Astrocyte (in vitro differentiated cells and primary cell): ENCODE measurements around the gene NTM. TPM values are rescaled to one million over a fixed set of nuclear protein-coding genes. Genes with fewer than 3 reads are reported as not detected.
A peak's percentile ranks its signal among the peaks of the same experiment; 100 is the strongest.

Source experiments
- DNase-seq: peaks from one replicate; pipeline ENCODE4 v3.0.0-alpha.2; 2010; ENCODE audit warnings: low read depth
- FAIRE-seq: peaks from 2 replicates; lab custom pipeline; 2011; peaks lifted over from hg19 to GRCh38; lab: Jason Lieb, UNC
- H2AFZ ChIP-seq: 2 replicates; pipeline ENCODE4 v1.6.0; 2012; ENCODE audit warnings: low read depth, low read length, inconsistent platforms
- H3K27ac ChIP-seq: 2 replicates; pipeline ENCODE4 v1.5.1; 2011; ENCODE audit warnings: low read depth, low read length, inconsistent platforms
- H3K27me3 ChIP-seq: 2 replicates; pipeline ENCODE4 v1.6.0; 2011; ENCODE audit warnings: low read length, inconsistent platforms; ENCODE audit not compliant: insufficient read depth
- H3K36me3 ChIP-seq: 2 replicates; pipeline ENCODE4 v1.5.1; 2011; ENCODE audit warnings: low read length, inconsistent platforms; ENCODE audit not compliant: insufficient read depth
- H3K4me1 ChIP-seq: 2 replicates; pipeline ENCODE4 v1.5.1; 2011; ENCODE audit warnings: low read length, inconsistent platforms; ENCODE audit not compliant: insufficient read depth
- H3K4me2 ChIP-seq: 2 replicates; pipeline ENCODE4 v1.6.0; 2012; ENCODE audit warnings: low read length, inconsistent platforms
- H3K4me3 ChIP-seq: 2 replicates; pipeline ENCODE4 v1.5.1; 2011; ENCODE audit warnings: low read depth, mild to moderate bottlenecking, low read length, inconsistent platforms; ENCODE audit not compliant: insufficient read depth
- H3K79me2 ChIP-seq: 2 replicates; pipeline ENCODE4 v1.6.0; 2012; ENCODE audit warnings: mild to moderate bottlenecking, low read length, inconsistent platforms; ENCODE audit not compliant: insufficient read depth
- H3K9ac ChIP-seq: 2 replicates; pipeline ENCODE4 v1.6.0; 2012; ENCODE audit warnings: mild to moderate bottlenecking, low read length, inconsistent platforms
- H3K9me3 ChIP-seq: 2 replicates; pipeline ENCODE4 v1.5.1; 2012; ENCODE audit warnings: low read depth, mild to moderate bottlenecking, low read length, inconsistent platforms; ENCODE audit not compliant: insufficient read depth
- H4K20me1 ChIP-seq: 2 replicates; pipeline ENCODE4 v1.6.0; 2012; ENCODE audit warnings: low read length, inconsistent platforms; ENCODE audit not compliant: insufficient read depth
- H3K27ac Mint-ChIP-seq: one replicate; pipeline ENCODE4 v1.8.0; 2021; ENCODE audit warnings: mild to moderate bottlenecking, mixed read lengths; ENCODE audit not compliant: unreplicated experiment
- H3K27me3 Mint-ChIP-seq: one replicate; pipeline ENCODE4 v1.8.0; 2021; ENCODE audit warnings: low read depth, mixed read lengths; ENCODE audit not compliant: unreplicated experiment
- H3K36me3 Mint-ChIP-seq: one replicate; pipeline ENCODE4 v1.8.0; 2021; ENCODE audit warnings: low read depth, mixed read lengths; ENCODE audit not compliant: unreplicated experiment
- H3K4me1 Mint-ChIP-seq: one replicate; pipeline ENCODE4 v1.8.0; 2021; ENCODE audit warnings: low read depth, mixed read lengths; ENCODE audit not compliant: unreplicated experiment
- H3K4me3 Mint-ChIP-seq: one replicate; pipeline ENCODE4 v1.8.0; 2021; ENCODE audit warnings: mild to moderate bottlenecking, moderate library complexity, mixed read lengths; ENCODE audit not compliant: unreplicated experiment
- H3K9me3 Mint-ChIP-seq: one replicate; pipeline ENCODE4 v1.8.0; 2021; ENCODE audit warnings: mild to moderate bottlenecking, mixed read lengths; ENCODE audit not compliant: unreplicated experiment
- CTCF ChIP-seq: IDR thresholded peaks from 2 replicates; pipeline ENCODE4 v1.5.1; 2011; ENCODE audit warnings: low read depth, mild to moderate bottlenecking, inconsistent platforms, low read length, moderate library complexity; ENCODE audit not compliant: insufficient read depth
- EZH2 ChIP-seq: IDR thresholded peaks from 2 replicates; pipeline ENCODE4 v1.6.1; 2012; ENCODE audit warnings: mild to moderate bottlenecking, low read length, inconsistent platforms; ENCODE audit not compliant: insufficient read depth
- total RNA-seq: library from RNA; stranded (reverse); gene quantifications from 2 replicates; pipeline ENCODE4 v1.2.1, GENCODE V29; 2021

Gene NTM
- total RNA-seq, 1 donor from 2014 or later, result 98.2 TPM

- H3K27ac ChIP-seq, result no peak overlapping the region
- H3K4me1 Mint-ChIP-seq, result peaks cover 4% of the 10 kb centered on the region
- no peak overlapping the region for H3K9ac ChIP-seq
- H3K27me3 ChIP-seq, result no peaks in the 10 kb centered on the region
- no peak for TF ChIP-seq EZH2
- no peak for TF ChIP-seq CTCF
- H3K4me3 Mint-ChIP-seq, result no peak overlapping the region
- no peak overlapping the region for H3K27ac Mint-ChIP-seq
- no peak overlapping the region for H2AFZ ChIP-seq
- no peak for DNase-seq
- H3K9me3 ChIP-seq, result no peaks in the 10 kb centered on the region
- no peak overlapping the region for H3K4me2 ChIP-seq
- peaks cover 5% of the 10 kb centered on the region for H3K4me1 ChIP-seq
- peaks cover 2% of the 10 kb centered on the region for H3K27me3 Mint-ChIP-seq
- H4K20me1 ChIP-seq, result peaks cover 52% of the 10 kb centered on the region
- H3K9me3 Mint-ChIP-seq, result peaks cover 12% of the 10 kb centered on the region
- H3K36me3 Mint-ChIP-seq, result peaks cover 5% of the 10 kb centered on the region
- no peak overlapping the region for H3K4me3 ChIP-seq
- FAIRE-seq, result no peak
- peaks cover 26% of the 10 kb centered on the region for H3K79me2 ChIP-seq
- H3K36me3 ChIP-seq, result no peaks in the 10 kb centered on the region
These were observed 856.1 kb downstream of the NTM start for GRCh38 chr11:132226522-132226921.

GRCh38 chr11:132228746-132229325 lies 858.4 kb downstream of the NTM start:
- peak overlapping the region; percentile 4 for H3K27ac Mint-ChIP-seq
- H3K9me3 Mint-ChIP-seq, result peaks cover 8% of the 10 kb centered on the region
- Histone ChIP-seq H3K27me3 (no peaks in the 10 kb centered on the region), H3K9me3 (no peaks in the 10 kb centered on the region), H3K79me2 (peaks cover 30% of the 10 kb centered on the region), H3K4me3 (no peak overlapping the region), H3K4me2 (peak overlapping the region; percentile 27), H3K4me1 (peaks cover 5% of the 10 kb centered on the region), H4K20me1 (peaks cover 34% of the 10 kb centered on the region), H3K36me3 (no peaks in the 10 kb centered on the region), H2AFZ (no peak overlapping the region), H3K27ac (no peak overlapping the region), H3K9ac (no peak overlapping the region)
- TF ChIP-seq CTCF (no peak), EZH2 (no peak)
- peaks cover 3% of the 10 kb centered on the region for H3K4me1 Mint-ChIP-seq
- H3K36me3 Mint-ChIP-seq, result peaks cover 11% of the 10 kb centered on the region
- DNase-seq, result peak; percentile 57
- FAIRE-seq, result peak; percentile 43
- peaks cover 2% of the 10 kb centered on the region for H3K27me3 Mint-ChIP-seq
- H3K4me3 Mint-ChIP-seq, result no peak overlapping the region

- peaks cover 2% of the 10 kb centered on the region for H3K9me3 Mint-ChIP-seq
- no peaks in the 10 kb centered on the region for H3K9me3 ChIP-seq
- no peak for FAIRE-seq
- H3K27ac Mint-ChIP-seq, result no peak overlapping the region
- H3K4me1 Mint-ChIP-seq, result peaks cover 14% of the 10 kb centered on the region
- H4K20me1 ChIP-seq, result peaks cover 33% of the 10 kb centered on the region
- H3K36me3 ChIP-seq, result no peaks in the 10 kb centered on the region
- H3K36me3 Mint-ChIP-seq, result peaks cover 8% of the 10 kb centered on the region
- no peak overlapping the region for H2AFZ ChIP-seq
- H3K4me1 ChIP-seq, result peaks cover 15% of the 10 kb centered on the region
- H3K27me3 ChIP-seq, result no peaks in the 10 kb centered on the region
- peaks cover 25% of the 10 kb centered on the region for H3K79me2 ChIP-seq
- no peak overlapping the region for H3K4me3 Mint-ChIP-seq
- H3K27me3 Mint-ChIP-seq, result no peaks in the 10 kb centered on the region
- H3K4me3 ChIP-seq, result no peak overlapping the region
- H3K9ac ChIP-seq, result no peak overlapping the region
- no peak overlapping the region for H3K27ac ChIP-seq
- no peak for TF ChIP-seq EZH2
- TF ChIP-seq CTCF, result no peak
- DNase-seq, result no peak
- H3K4me2 ChIP-seq, result no peak overlapping the region
These were observed 861.4 kb downstream of the NTM start for GRCh38 chr11:132231656-132232347.
